ENCODE data around the gene BCAS3.

- TF ChIP-seq POLR2A (IDR thresholded peaks at IDR 0.05) (no peak), CTCF (IDR thresholded peaks at IDR 0.05 in 4 of 5, conservative IDR thresholded peaks at IDR 0.05 in 1 of 5) (no peak)
Measured at GRCh38 chr17:60647705-60648104, 29.9 kb upstream of the BCAS3 start.
